Panc1 (cell line): ENCODE measurements around the gene CSTA. TPM values are rescaled to one million over a fixed set of nuclear protein-coding genes. Genes with fewer than 3 reads are reported as not detected.

ENCODE experiments used
- ATAC-seq: fragments of 200-7000 bp; cut with Tn5 transposase; 2 replicates; pipeline ENCODE4 v1.9.1; 2020; ENCODE audit warnings: mild to moderate bottlenecking, moderate library complexity
- BruUV-seq: library from RNA; stranded (reverse); fragments of 400-500 nt; replicated peaks from 2 replicates; lab custom pipeline; 2021; lab: Mats Ljungman, UMichigan
- CTCF ChIA-PET: fragments of 300-600 bp; sonication (Branson Sonifier 250); formaldehyde crosslinking; loops from one replicate; lab custom pipeline; 2022; ENCODE audit warnings: antibody characterized with exemption; lab: Charles Lee
- POLR2A ChIA-PET: fragments of 300-600 bp; sonication (Branson Sonifier 250); formaldehyde crosslinking; loops from one replicate; lab custom pipeline; 2022; ENCODE audit warnings: antibody characterized with exemption; lab: Charles Lee
- DNase-seq: peaks from one replicate; pipeline ENCODE4 v3.0.0-alpha.2; 2010; ENCODE audit warnings: low read depth, low spot score
- H3K27ac ChIP-seq: 2 replicates; pipeline ENCODE4 v1.5.1; 2011; ENCODE audit warnings: mild to moderate bottlenecking, low read length, inconsistent platforms
- H3K27me3 ChIP-seq: fragments of 200-500 bp; sonication (Bioruptor generic); 2 replicates; pipeline ENCODE4 v1.6.0; 2014; ENCODE audit warnings: low read length, inconsistent platforms; ENCODE audit not compliant: control insufficient read depth, insufficient read depth
- H3K36me3 ChIP-seq: fragments of 200-500 bp; sonication (Bioruptor generic); 2 replicates; pipeline ENCODE4 v1.5.1; 2014; ENCODE audit warnings: inconsistent platforms, mild to moderate bottlenecking, low read length, moderate library complexity; ENCODE audit not compliant: control insufficient read depth, insufficient read depth
- H3K4me1 ChIP-seq: 2 replicates; pipeline ENCODE4 v1.5.1; 2011; ENCODE audit warnings: inconsistent platforms, mild to moderate bottlenecking, low read length, moderate library complexity; ENCODE audit not compliant: control insufficient read depth, insufficient read depth
- H3K4me3 ChIP-seq, 2 experiments: 2 replicates each; pipeline ENCODE4 v1.5.1; 2011 to 2012; ENCODE audit warnings: low read depth in 2 of 2, low read length in 2 of 2, mild to moderate bottlenecking in 2 of 2, inconsistent platforms in 1 of 2, moderate library complexity in 1 of 2
- H3K9me3 ChIP-seq: fragments of 200-500 bp; sonication (Bioruptor generic); 2 replicates; pipeline ENCODE4 v1.5.1; 2014; ENCODE audit warnings: low read depth, mild to moderate bottlenecking, inconsistent platforms, low read length, moderate library complexity; ENCODE audit not compliant: control insufficient read depth, insufficient read depth
- CTCF ChIP-seq: fragments of 450-650 bp; IDR thresholded peaks from 2 replicates; pipeline ENCODE4 v1.5.1; 2017; ENCODE audit warnings: mild to moderate bottlenecking
- POLR2AphosphoS5 ChIP-seq: IDR thresholded peaks from 2 replicates; pipeline ENCODE4 v1.6.1; 2012; ENCODE audit warnings: mild to moderate bottlenecking, low read depth, low read length, moderate library complexity
- SIN3A ChIP-seq: IDR thresholded peaks from 2 replicates; pipeline ENCODE4 v1.6.1; 2012; ENCODE audit warnings: low read depth, mild to moderate bottlenecking, low read length, moderate library complexity, borderline replicate concordance; ENCODE audit not compliant: insufficient read depth
- TCF7L2 ChIP-seq: IDR thresholded peaks from 2 replicates; pipeline ENCODE4 v1.6.1; 2011; ENCODE audit warnings: mild to moderate bottlenecking, low read depth, low read length, inconsistent platforms
- in situ Hi-C: cut with HindIII; loops from 2 replicates; pipeline ENCODE4 v1.10.0; 2016; ENCODE audit warnings: low sequenced_read_pairs, low pct_unique_long_range_greater_than_20kb
- intact Hi-C: fragments of 100-400 bp; cut with micrococcal nuclease; formaldehyde crosslinking; loops from one replicate; pipeline ENCODE4 v1.10.0; 2022; ENCODE audit not compliant: unreplicated experiment
- total RNA-seq: library from RNA; stranded (reverse); gene quantifications from one replicate; pipeline ENCODE4 v1.2.1, GENCODE V29; 2021; ENCODE audit not compliant: unreplicated experiment
- TF ChIP-seq, protein P1 (sequence below), 2 experiments: IDR thresholded peaks; 2 replicates each; pipeline ENCODE4 v1.6.1; 2011 to 2012; ENCODE audit warnings: low read depth in 2 of 2, control low read depth in 1 of 2, low read length in 1 of 2, mild to moderate bottlenecking in 1 of 2, moderate library complexity in 1 of 2; ENCODE audit not compliant: insufficient read depth in 1 of 2

The CSTA gene
- total RNA-seq, 1 experiment from 2014 or later, result not detected

DNA sequence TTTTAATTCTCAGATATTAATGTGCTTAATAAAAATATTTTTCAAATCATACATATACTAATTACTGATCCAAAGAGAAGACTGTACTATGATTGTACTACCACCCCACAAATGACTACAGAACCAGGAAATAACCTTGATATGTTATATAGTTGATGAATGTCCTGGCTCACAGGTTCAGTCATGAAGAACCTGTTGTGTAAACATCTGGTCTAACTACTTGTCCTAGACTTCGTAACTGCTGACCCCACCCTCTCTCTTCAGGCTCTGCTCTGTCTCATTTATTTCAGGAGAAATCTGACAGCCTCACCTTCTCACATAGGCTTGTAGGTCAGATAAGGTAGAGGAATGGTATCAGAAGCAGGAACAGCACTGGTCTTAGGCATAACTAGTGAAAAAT lies 14.7 kb upstream of the CSTA start:
- ChIA-PET POLR2A (no interaction called here), CTCF (no interaction called here)
- Histone ChIP-seq H3K27ac (no peak overlapping the region), H3K36me3 (no peaks in the 10 kb centered on the region), H3K4me3 (no peak overlapping the region), H3K27me3 (no peaks in the 10 kb centered on the region; the same call in 1 of the 2 replicates), H3K9me3 (no peaks in the 10 kb centered on the region), H3K4me1 (peaks cover 3% of the 10 kb centered on the region; the same call in 1 of the 2 replicates)
- TF ChIP-seq, protein P1, sequence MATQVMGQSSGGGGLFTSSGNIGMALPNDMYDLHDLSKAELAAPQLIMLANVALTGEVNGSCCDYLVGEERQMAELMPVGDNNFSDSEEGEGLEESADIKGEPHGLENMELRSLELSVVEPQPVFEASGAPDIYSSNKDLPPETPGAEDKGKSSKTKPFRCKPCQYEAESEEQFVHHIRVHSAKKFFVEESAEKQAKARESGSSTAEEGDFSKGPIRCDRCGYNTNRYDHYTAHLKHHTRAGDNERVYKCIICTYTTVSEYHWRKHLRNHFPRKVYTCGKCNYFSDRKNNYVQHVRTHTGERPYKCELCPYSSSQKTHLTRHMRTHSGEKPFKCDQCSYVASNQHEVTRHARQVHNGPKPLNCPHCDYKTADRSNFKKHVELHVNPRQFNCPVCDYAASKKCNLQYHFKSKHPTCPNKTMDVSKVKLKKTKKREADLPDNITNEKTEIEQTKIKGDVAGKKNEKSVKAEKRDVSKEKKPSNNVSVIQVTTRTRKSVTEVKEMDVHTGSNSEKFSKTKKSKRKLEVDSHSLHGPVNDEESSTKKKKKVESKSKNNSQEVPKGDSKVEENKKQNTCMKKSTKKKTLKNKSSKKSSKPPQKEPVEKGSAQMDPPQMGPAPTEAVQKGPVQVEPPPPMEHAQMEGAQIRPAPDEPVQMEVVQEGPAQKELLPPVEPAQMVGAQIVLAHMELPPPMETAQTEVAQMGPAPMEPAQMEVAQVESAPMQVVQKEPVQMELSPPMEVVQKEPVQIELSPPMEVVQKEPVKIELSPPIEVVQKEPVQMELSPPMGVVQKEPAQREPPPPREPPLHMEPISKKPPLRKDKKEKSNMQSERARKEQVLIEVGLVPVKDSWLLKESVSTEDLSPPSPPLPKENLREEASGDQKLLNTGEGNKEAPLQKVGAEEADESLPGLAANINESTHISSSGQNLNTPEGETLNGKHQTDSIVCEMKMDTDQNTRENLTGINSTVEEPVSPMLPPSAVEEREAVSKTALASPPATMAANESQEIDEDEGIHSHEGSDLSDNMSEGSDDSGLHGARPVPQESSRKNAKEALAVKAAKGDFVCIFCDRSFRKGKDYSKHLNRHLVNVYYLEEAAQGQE (IDR thresholded peaks at IDR 0.05; ENCODE audit: insufficient read depth in 1 of 2, low read depth in 2 of 2, low read length in 1 of 2), result no peak
- no peak for TF ChIP-seq CTCF
- no peak for TF ChIP-seq SIN3A
- TF ChIP-seq POLR2AphosphoS5, result no peak
- no peak for TF ChIP-seq TCF7L2
- intact Hi-C loops, result no loop called here
- ATAC-seq, result no peak
- no peak for DNase-seq
- BruUV-seq, result no TSS peak
- in situ Hi-C loops, result no loop called here

- BruUV-seq, result no TSS peak
- no peaks in the 10 kb centered on the region for H3K4me1 ChIP-seq
- no peaks in the 10 kb centered on the region for H3K9me3 ChIP-seq
- TF ChIP-seq, protein P1 (IDR thresholded peaks at IDR 0.05; ENCODE audit: insufficient read depth in 1 of 2, low read depth in 2 of 2, low read length in 1 of 2), result no peak
- no peak for TF ChIP-seq POLR2AphosphoS5
- TF ChIP-seq TCF7L2, result no peak
- H3K27ac ChIP-seq, result no peak overlapping the region
- ChIA-PET CTCF (no interaction called here), POLR2A (no interaction called here)
- no peak for ATAC-seq
- in situ Hi-C loops, result no loop called here
- no peak overlapping the region for H3K4me3 ChIP-seq
- DNase-seq, result no peak
- H3K36me3 ChIP-seq, result no peaks in the 10 kb centered on the region
- intact Hi-C loops, result no loop called here
- peaks cover 2% of the 10 kb centered on the region; the same call in 1 of the 2 replicates for H3K27me3 ChIP-seq
These were observed 12.2 kb upstream of the CSTA start for GRCh38 chr3:122312826-122313225.
